ENCODE measurements around the gene ZNF425.
A peak's percentile ranks its signal among the peaks of the same experiment; 100 is the strongest.

ZNF425 gene

GRCh38 chr7:149133028-149133710, 7.0 kb upstream of the ZNF425 start:
- no peak overlapping the region for H3K4me2 ChIP-seq (ENCODE audit: low read length)

GRCh38 chr7:149130572-149131198, 4.6 kb upstream of the ZNF425 start:
- Histone ChIP-seq H3K27me3 (ENCODE audit: control insufficient read depth, low read length) (no peaks in the 10 kb centered on the region), H3K27ac (ENCODE audit: low read depth, low read length) (no peak overlapping the region), H3K4me3 (ENCODE audit: low read length) (no peak overlapping the region), H3K4me1 (ENCODE audit: control insufficient read depth, low read length) (peaks cover 15% of the 10 kb centered on the region), H3K4me2 (ENCODE audit: low read length) (no peak overlapping the region), H3K9me2 (replicated peaks; ENCODE audit: control insufficient read depth, low read length) (no peaks in the 10 kb centered on the region), H3K9me3 (ENCODE audit: control insufficient read depth, insufficient read depth, low read length) (peaks cover 14% of the 10 kb centered on the region), H3F3A (ENCODE audit: control insufficient read depth, insufficient read depth) (peaks cover 11% of the 10 kb centered on the region), H3K36me3 (ENCODE audit: control insufficient read depth, low read length) (peaks cover 75% of the 10 kb centered on the region), H3K79me2 (ENCODE audit: control insufficient read depth, low read length) (peaks cover 53% of the 10 kb centered on the region), H4K20me1 (ENCODE audit: control insufficient read depth, insufficient read depth, low read depth, low read length) (no peaks in the 10 kb centered on the region)
- TF ChIP-seq EZH2phosphoT487 (IDR thresholded peaks at IDR 0.05; ENCODE audit: borderline replicate concordance, low read length) (no peak), CTCF (IDR thresholded peaks at IDR 0.05; ENCODE audit: low read depth, low read length, poor library complexity, severe bottlenecking) (no peak)

More at GRCh38 chr7:149133028-149133710, 7.0 kb upstream of the ZNF425 start:
- H3K4me1 ChIP-seq (ENCODE audit: control insufficient read depth, low read length), result peaks cover 9% of the 10 kb centered on the region
- H3K4me3 ChIP-seq (ENCODE audit: low read length), result no peak overlapping the region
- peaks cover 2% of the 10 kb centered on the region for H3F3A ChIP-seq (ENCODE audit: control insufficient read depth, insufficient read depth)
- peaks cover 67% of the 10 kb centered on the region for H3K36me3 ChIP-seq (ENCODE audit: control insufficient read depth, low read length)
- TF ChIP-seq CTCF (IDR thresholded peaks at IDR 0.05; ENCODE audit: low read depth, low read length, poor library complexity, severe bottlenecking) (no peak), EZH2phosphoT487 (IDR thresholded peaks at IDR 0.05; ENCODE audit: borderline replicate concordance, low read length) (no peak)
- H3K9me2 ChIP-seq (replicated peaks; ENCODE audit: control insufficient read depth, low read length), result no peaks in the 10 kb centered on the region
- peaks cover 14% of the 10 kb centered on the region for H3K9me3 ChIP-seq (ENCODE audit: control insufficient read depth, insufficient read depth, low read length)
- H3K79me2 ChIP-seq (ENCODE audit: control insufficient read depth, low read length), result peaks cover 36% of the 10 kb centered on the region
- H4K20me1 ChIP-seq (ENCODE audit: control insufficient read depth, insufficient read depth, low read depth, low read length), result no peaks in the 10 kb centered on the region
- no peaks in the 10 kb centered on the region for H3K27me3 ChIP-seq (ENCODE audit: control insufficient read depth, low read length)
- no peak overlapping the region for H3K27ac ChIP-seq (ENCODE audit: low read depth, low read length)

- H3K79me2 ChIP-seq (ENCODE audit: control insufficient read depth, low read length), result peaks cover 56% of the 10 kb centered on the region
- H3K4me1 ChIP-seq (ENCODE audit: control insufficient read depth, low read length), result peaks cover 17% of the 10 kb centered on the region
- H3K9me3 ChIP-seq (ENCODE audit: control insufficient read depth, insufficient read depth, low read length), result peaks cover 14% of the 10 kb centered on the region
- no peaks in the 10 kb centered on the region for H3K27me3 ChIP-seq (ENCODE audit: control insufficient read depth, low read length)
- H4K20me1 ChIP-seq (ENCODE audit: control insufficient read depth, insufficient read depth, low read depth, low read length), result no peaks in the 10 kb centered on the region
- no peaks in the 10 kb centered on the region for H3K9me2 ChIP-seq (replicated peaks; ENCODE audit: control insufficient read depth, low read length)
- H3K4me3 ChIP-seq (ENCODE audit: low read length), result peak overlapping the region; percentile 79
- peaks cover 57% of the 10 kb centered on the region for H3K36me3 ChIP-seq (ENCODE audit: control insufficient read depth, low read length)
- H3K27ac ChIP-seq (ENCODE audit: low read depth, low read length), result peak overlapping the region; percentile 86
- TF ChIP-seq CTCF (IDR thresholded peaks at IDR 0.05; ENCODE audit: low read depth, low read length, poor library complexity, severe bottlenecking), result no peak
- no peak for TF ChIP-seq EZH2phosphoT487 (IDR thresholded peaks at IDR 0.05; ENCODE audit: borderline replicate concordance, low read length)
- H3K4me2 ChIP-seq (ENCODE audit: low read length), result peak overlapping the region; percentile 86
- H3F3A ChIP-seq (ENCODE audit: control insufficient read depth, insufficient read depth), result peaks cover 14% of the 10 kb centered on the region
Observed at GRCh38 chr7:149126662-149127266, 640 bp upstream of the ZNF425 start.
